Measurements from ENCODE around the gene ACTR3.

Gene ACTR3

GRCh38 chr2:113910110-113910717 lies 20.3 kb downstream of the ACTR3 start:
- Histone ChIP-seq H3K9me2 (replicated peaks; ENCODE audit: control insufficient read depth, low read length) (no peaks in the 10 kb centered on the region), H3K4me3 (ENCODE audit: low read length) (no peak overlapping the region), H3K36me3 (ENCODE audit: control insufficient read depth, low read length) (peaks cover 76% of the 10 kb centered on the region), H3K4me2 (ENCODE audit: low read length) (no peak overlapping the region), H3K27me3 (ENCODE audit: control insufficient read depth, low read length) (no peaks in the 10 kb centered on the region), H3K9me3 (ENCODE audit: control insufficient read depth, insufficient read depth, low read length) (peaks cover 7% of the 10 kb centered on the region; the same call in 1 of the 2 replicates), H3F3A (ENCODE audit: control insufficient read depth, insufficient read depth) (peaks cover 15% of the 10 kb centered on the region), H3K79me2 (ENCODE audit: control insufficient read depth, low read length) (peaks cover 100% of the 10 kb centered on the region), H3K4me1 (ENCODE audit: control insufficient read depth, low read length) (peaks cover 42% of the 10 kb centered on the region), H3K27ac (ENCODE audit: low read depth, low read length) (no peak overlapping the region), H4K20me1 (ENCODE audit: control insufficient read depth, insufficient read depth, low read depth, low read length) (peaks cover 23% of the 10 kb centered on the region)
- TF ChIP-seq EZH2phosphoT487 (IDR thresholded peaks at IDR 0.05; ENCODE audit: borderline replicate concordance, low read length) (no peak), CTCF (IDR thresholded peaks at IDR 0.05; ENCODE audit: low read depth, low read length, poor library complexity, severe bottlenecking) (no peak)

GRCh38 chr2:113910967-113911678 lies 21.2 kb downstream of the ACTR3 start:
- Histone ChIP-seq H4K20me1 (ENCODE audit: control insufficient read depth, insufficient read depth, low read depth, low read length) (peaks cover 18% of the 10 kb centered on the region), H3F3A (ENCODE audit: control insufficient read depth, insufficient read depth) (peaks cover 16% of the 10 kb centered on the region), H3K36me3 (ENCODE audit: control insufficient read depth, low read length) (peaks cover 76% of the 10 kb centered on the region), H3K27ac (ENCODE audit: low read depth, low read length) (no peak overlapping the region), H3K9me3 (ENCODE audit: control insufficient read depth, insufficient read depth, low read length) (no peaks in the 10 kb centered on the region), H3K4me3 (ENCODE audit: low read length) (no peak overlapping the region), H3K4me1 (ENCODE audit: control insufficient read depth, low read length) (peaks cover 36% of the 10 kb centered on the region), H3K9me2 (replicated peaks; ENCODE audit: control insufficient read depth, low read length) (no peaks in the 10 kb centered on the region), H3K4me2 (ENCODE audit: low read length) (no peak overlapping the region), H3K27me3 (ENCODE audit: control insufficient read depth, low read length) (no peaks in the 10 kb centered on the region), H3K79me2 (ENCODE audit: control insufficient read depth, low read length) (peaks cover 100% of the 10 kb centered on the region)
- TF ChIP-seq CTCF (IDR thresholded peaks at IDR 0.05; ENCODE audit: low read depth, low read length, poor library complexity, severe bottlenecking) (no peak), EZH2phosphoT487 (IDR thresholded peaks at IDR 0.05; ENCODE audit: borderline replicate concordance, low read length) (no peak)

GRCh38 chr2:113915082-113915819 lies 25.4 kb downstream of the ACTR3 start:
- TF ChIP-seq EZH2phosphoT487 (IDR thresholded peaks at IDR 0.05; ENCODE audit: borderline replicate concordance, low read length) (no peak), CTCF (IDR thresholded peaks at IDR 0.05; ENCODE audit: low read depth, low read length, poor library complexity, severe bottlenecking) (no peak)
- H4K20me1 ChIP-seq (ENCODE audit: control insufficient read depth, insufficient read depth, low read depth, low read length), result peaks cover 11% of the 10 kb centered on the region; the same call in 1 of the 2 replicates

More at GRCh38 chr2:113915082-113915819, 25.4 kb downstream of the ACTR3 start:
- no peak overlapping the region for H3K27ac ChIP-seq (ENCODE audit: low read depth, low read length)
- H3K4me1 ChIP-seq (ENCODE audit: control insufficient read depth, low read length), result peaks cover 24% of the 10 kb centered on the region
- no peaks in the 10 kb centered on the region for H3K9me3 ChIP-seq (ENCODE audit: control insufficient read depth, insufficient read depth, low read length)
- H3K9me2 ChIP-seq (replicated peaks; ENCODE audit: control insufficient read depth, low read length), result no peaks in the 10 kb centered on the region
- no peak overlapping the region for H3K4me3 ChIP-seq (ENCODE audit: low read length)
- H3K4me2 ChIP-seq (ENCODE audit: low read length), result no peak overlapping the region
- peaks cover 17% of the 10 kb centered on the region for H3F3A ChIP-seq (ENCODE audit: control insufficient read depth, insufficient read depth)
- H3K27me3 ChIP-seq (ENCODE audit: control insufficient read depth, low read length), result no peaks in the 10 kb centered on the region
- H3K79me2 ChIP-seq (ENCODE audit: control insufficient read depth, low read length), result peaks cover 99% of the 10 kb centered on the region
- H3K36me3 ChIP-seq (ENCODE audit: control insufficient read depth, low read length), result peaks cover 87% of the 10 kb centered on the region
